ENCODE data around the gene OR4F29. TPM values are rescaled to one million over a fixed set of nuclear protein-coding genes. Genes with fewer than 3 reads are reported as not detected.
"Not testable (repeated sequence)": the region's sequence is repeated elsewhere in the genome, so short reads cannot be mapped to it uniquely, and the experiment has no call there.

Gene OR4F29
- total RNA-seq (2014; rRNA removed; shearing (Covaris generic)) (not detected in 2 replicates), polyA plus RNA-seq (2016; fragmentation: Nextera tagmentation; extraction: Ambion mirVana) (not detected in 2 replicates)

- H3K27ac ChIP-seq; H3K4me3 ChIP-seq; H4K20me1 ChIP-seq (ENCODE audit: insufficient read depth); in situ Hi-C loops (cut with MboI); H3K36me3 ChIP-seq (ENCODE audit: low read depth); H3K4me1 ChIP-seq (ENCODE audit: insufficient read depth); H3K4me2 ChIP-seq (ENCODE audit: unreplicated experiment); H3K9me2 ChIP-seq (ENCODE audit: insufficient read depth); DNase-seq; H2AFZ ChIP-seq; H3K9ac ChIP-seq; H3K79me2 ChIP-seq (ENCODE audit: insufficient read depth); H3F3A ChIP-seq (ENCODE audit: insufficient read depth); H3K9me3 ChIP-seq (ENCODE audit: low read depth); H3K27me3 ChIP-seq (replicated peaks; ENCODE audit: insufficient read depth): not testable (repeated sequence)
These were observed at the start of gene OR4F29 for GRCh38 chr1:451578-451977. OR4F29 (minus strand) TSS chr1:451678; CDS start chr1:451678, 0 bp downstream.

Other genes starting within 250 kb of the OR4F29 start
- not detected in 2 replicates for gene OR4F16, start 235.0 kb upstream of the OR4F29 start, total RNA-seq (2014; rRNA removed; shearing (Covaris generic))
- not detected in 2 replicates for gene OR4F16, start 235.0 kb upstream of the OR4F29 start, polyA plus RNA-seq (2016; fragmentation: Nextera tagmentation; extraction: Ambion mirVana)

Measured in GM23248 (cell line).